Ovary (tissue), 9 donors: ENCODE results near the gene DHX8. TPM values are rescaled to one million over a fixed set of nuclear protein-coding genes. Genes with fewer than 3 reads are reported as not detected.

Experiments used
- DNase-seq, 5 donors: peaks; one replicate each; pipeline ENCODE4 v3.0.0-alpha.2; 2019 to 2020
- H3K27ac ChIP-seq, 2 donors: fragments of 200-600 bp; one replicate each; pipeline versions ENCODE4 v1.5.1 to v1.8.0; 2019 to 2022
- H3K27me3 ChIP-seq: fragments of 200-600 bp; one replicate; pipeline ENCODE4 v1.8.0; 2022
- H3K36me3 ChIP-seq: fragments of 200-600 bp; sonication (generic); one replicate; pipeline ENCODE4 v1.5.1; 2019
- H3K4me1 ChIP-seq: one replicate; pipeline ENCODE4 v1.8.1; 2013; ENCODE audit warnings: mild to moderate bottlenecking, moderate library complexity; ENCODE audit not compliant: insufficient read depth
- H3K4me3 ChIP-seq: fragments of 200-600 bp; sonication (generic); one replicate; pipeline ENCODE4 v1.5.1; 2017
- H3K9me3 ChIP-seq, 2 donors: fragments of 200-600 bp in 1 of 2; sonication (generic) in 1 of 2; one replicate each; pipeline versions ENCODE4 v1.5.1 to v1.8.1; 2013 to 2019; ENCODE audit warnings: mild to moderate bottlenecking in 1 of 2, moderate library complexity in 1 of 2
- CTCF ChIP-seq, 3 donors: fragments of 450-650 bp in 2 of 3; fragments of 200-600 bp in 1 of 3; IDR thresholded peaks; one replicate each; pipeline versions ENCODE4 v1.5.1 to v1.8.0; 2016 to 2022; ENCODE audit warnings: antibody characterized with exemption in 3 of 3, mild to moderate bottlenecking in 1 of 3
- EP300 ChIP-seq: sonication (generic); formaldehyde crosslinking; IDR thresholded peaks from one replicate; pipeline ENCODE4 v1.6.1; 2017; ENCODE audit warnings: antibody characterized with exemption
- POLR2A ChIP-seq: fragments of 450-650 bp; IDR thresholded peaks from one replicate; pipeline ENCODE4 v1.6.1; 2017; ENCODE audit warnings: antibody characterized with exemption, mild to moderate bottlenecking, moderate library complexity
- WGBS, 3 donors: extraction: QIAGEN DNeasy Blood & Tissue Kit in 1 of 3; methylation state at CpG; one replicate each; pipeline versions ENCODE4 v1.1.5 to v1.1.7; 2013 to 2017; 5-methylcytosine and 5-hydroxymethylcytosine counted together
- intact Hi-C, 4 donors: fragments of 100-400 bp; cut with DNase I; formaldehyde crosslinking; loops; one replicate each; pipeline versions ENCODE4 v1.11.0 to v1.15.1; 2022 to 2023
- polyA plus RNA-seq, 2 donors: library from polyadenylated mRNA; stranded (reverse); fragments of 200-250 nt in 1 of 2; fragments of 350-450 nt in 1 of 2; fragmentation: Illumina TruSeq in 1 of 2; extraction: RNeasy Lipid Tissue Mini Kit (QIAGEN cat#74804) in 1 of 2; gene quantifications; one replicate each; pipeline ENCODE4 v1.2.3, GENCODE V29; 2013 to 2014
- total RNA-seq, 7 donors: library from RNA; depleted of rRNA in 2 of 7; stranded (reverse); fragments of >200 nt in 2 of 7; fragmentation: NEBNext Ultra II Directional in 3 of 7; extraction: Animal tissue kit (Norgen Biotek cat#: 25700) in 3 of 7; gene quantifications; one replicate each; pipeline versions ENCODE4 v1.1.0 to v1.2.4, GENCODE V29; 2016 to 2023
- donor health status: DM: no; HTN: no; CAD: no; lungs with moderate emphysema.
- donor health status: DM: no; HTN: no; CAD: no.
- donor health status: Bipolar disorder and iron deficiency.
- donor health status: DM: yes; HTN: yes; CAD: no.
- donor health status: DM: no; HTN: no; CAD: no.
- donor health status: DM: yes; HTN: yes; CAD: no.

DHX8 gene
- total and polyA plus RNA-seq, 9 donors, result 14.6 to 55.1 (median 37.1) TPM

DNA sequence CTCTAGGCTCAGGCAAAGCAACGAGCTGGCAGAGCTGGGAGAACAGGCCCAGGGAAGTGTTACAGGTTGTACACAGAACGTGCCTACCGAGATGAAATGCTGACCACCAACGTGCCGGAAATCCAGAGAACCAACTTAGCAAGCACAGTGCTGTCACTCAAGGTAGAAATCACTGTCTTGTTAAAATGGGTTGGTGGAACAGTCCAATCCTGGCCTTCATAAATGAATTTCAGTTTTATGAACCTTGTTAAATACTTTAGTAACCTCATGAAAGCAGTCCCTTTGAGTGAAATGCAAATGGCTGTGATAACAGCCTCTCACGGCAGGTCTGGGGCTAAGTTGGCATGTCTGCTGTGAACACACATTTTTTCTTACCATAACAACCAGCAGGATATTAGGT is 33.4 kb downstream of the DHX8 start:
- no peaks in the 10 kb centered on the region for H3K4me1 ChIP-seq
- no peak overlapping the region for H3K4me3 ChIP-seq
- no peaks in the 10 kb centered on the region for H3K27me3 ChIP-seq
- TF ChIP-seq CTCF (IDR thresholded peaks at IDR 0.05) (no peak), EP300 (no peak), POLR2A (no peak)
- no peaks in the 10 kb centered on the region for H3K9me3 ChIP-seq
- DNase-seq, result no peak
- H3K36me3 ChIP-seq, result no peaks in the 10 kb centered on the region
- WGBS, 3 donors, result 83 to 84% (median 83%) methylated on average over 6 of the region's 6 CpGs
- intact Hi-C loops, result no loop called here
- H3K27ac ChIP-seq, result no peak overlapping the region

GRCh38 chr17:43517615-43518386 is 34.0 kb downstream of the DHX8 start:
- Histone ChIP-seq H3K4me3 (no peak overlapping the region), H3K27ac (no peak overlapping the region), H3K9me3 (no peaks in the 10 kb centered on the region), H3K4me1 (no peaks in the 10 kb centered on the region), H3K27me3 (no peaks in the 10 kb centered on the region), H3K36me3 (no peaks in the 10 kb centered on the region)
- DNase-seq, result no peak
- intact Hi-C loops, result no loop called here
- 73 to 79% (median 76%) methylated on average over 8 of the region's 8 CpGs for WGBS, 3 donors
- no peak for TF ChIP-seq CTCF (IDR thresholded peaks at IDR 0.05)
- no peak for TF ChIP-seq EP300
- TF ChIP-seq POLR2A, result no peak

- H3K27ac ChIP-seq, result no peak overlapping the region
- H3K36me3 ChIP-seq, result no peaks in the 10 kb centered on the region
- no peaks in the 10 kb centered on the region for H3K27me3 ChIP-seq
- intact Hi-C loops, result no loop called here
- DNase-seq, result no peak
- no peaks in the 10 kb centered on the region for H3K9me3 ChIP-seq
- WGBS, 3 donors, result 94 to 98% (median 97%) methylated on average over 4 of the region's 4 CpGs
- TF ChIP-seq EP300, result no peak
- TF ChIP-seq CTCF (IDR thresholded peaks at IDR 0.05), result no peak
- TF ChIP-seq POLR2A, result no peak
- H3K4me3 ChIP-seq, result no peak overlapping the region
- no peaks in the 10 kb centered on the region for H3K4me1 ChIP-seq
Measured at GRCh38 chr17:43521389-43521788, 37.6 kb downstream of the DHX8 start.

- Histone ChIP-seq H3K4me1 (no peaks in the 10 kb centered on the region), H3K36me3 (no peaks in the 10 kb centered on the region), H3K27ac (no peak overlapping the region), H3K4me3 (no peak overlapping the region), H3K27me3 (no peaks in the 10 kb centered on the region), H3K9me3 (no peaks in the 10 kb centered on the region)
- intact Hi-C loops, result no loop called here
- no peak for TF ChIP-seq POLR2A
- no peak for TF ChIP-seq EP300
- TF ChIP-seq CTCF (IDR thresholded peaks at IDR 0.05), result no peak
- 81 to 91% (median 90%) methylated on average over 8 of the region's 8 CpGs for WGBS, 3 donors
- DNase-seq, result no peak
Measured at GRCh38 chr17:43524945-43525575, 41.3 kb downstream of the DHX8 start.
